Brain microvascular endothelial cell (primary cell): ENCODE results near the gene ITPK1.

ENCODE experiments used
- DNase-seq: peaks from one replicate; pipeline ENCODE4 v3.0.0-alpha.2; 2020
- H3K27ac ChIP-seq: fragments of 250-450 bp; sonication (Bioruptor Pico); 2 replicates; pipeline ENCODE4 v1.5.1; 2020; ENCODE audit warnings: mild to moderate bottlenecking, moderate library complexity
- H3K27me3 ChIP-seq: fragments of 250-450 bp; sonication (Bioruptor Pico); replicated peaks from 2 replicates; pipeline ENCODE4 v1.5.1; 2020; ENCODE audit warnings: mild to moderate bottlenecking
- H3K36me3 ChIP-seq: fragments of 250-450 bp; sonication (Bioruptor Pico); replicated peaks from 2 replicates; pipeline ENCODE4 v1.5.1; 2020; ENCODE audit warnings: mild to moderate bottlenecking
- H3K4me3 ChIP-seq: 2 replicates; pipeline ENCODE4 v1.5.1; 2011; ENCODE audit warnings: low read depth, mild to moderate bottlenecking, control low read depth, low read length, moderate library complexity
- CTCF ChIP-seq: IDR thresholded peaks from 2 replicates; pipeline ENCODE4 v1.5.1; 2011; ENCODE audit warnings: low read depth, mild to moderate bottlenecking, moderate library complexity, low read length, control low read depth, inconsistent platforms; ENCODE audit errors: missing control alignments
- in situ Hi-C: cut with HindIII; loops from 2 replicates; pipeline ENCODE4 v1.10.0; 2017; ENCODE audit warnings: low sequenced_read_pairs, low pct_ligation_motif_present

Gene ITPK1

GRCh38 chr14:92898566-92899131 is 217.1 kb downstream of the ITPK1 start:
- no peak for TF ChIP-seq CTCF
- Histone ChIP-seq H3K27me3 (no peaks in the 10 kb centered on the region), H3K4me3 (no peak overlapping the region), H3K36me3 (no peaks in the 10 kb centered on the region), H3K27ac (no peak overlapping the region)
- in situ Hi-C loops = no loop called here
- no peak for DNase-seq

DNA sequence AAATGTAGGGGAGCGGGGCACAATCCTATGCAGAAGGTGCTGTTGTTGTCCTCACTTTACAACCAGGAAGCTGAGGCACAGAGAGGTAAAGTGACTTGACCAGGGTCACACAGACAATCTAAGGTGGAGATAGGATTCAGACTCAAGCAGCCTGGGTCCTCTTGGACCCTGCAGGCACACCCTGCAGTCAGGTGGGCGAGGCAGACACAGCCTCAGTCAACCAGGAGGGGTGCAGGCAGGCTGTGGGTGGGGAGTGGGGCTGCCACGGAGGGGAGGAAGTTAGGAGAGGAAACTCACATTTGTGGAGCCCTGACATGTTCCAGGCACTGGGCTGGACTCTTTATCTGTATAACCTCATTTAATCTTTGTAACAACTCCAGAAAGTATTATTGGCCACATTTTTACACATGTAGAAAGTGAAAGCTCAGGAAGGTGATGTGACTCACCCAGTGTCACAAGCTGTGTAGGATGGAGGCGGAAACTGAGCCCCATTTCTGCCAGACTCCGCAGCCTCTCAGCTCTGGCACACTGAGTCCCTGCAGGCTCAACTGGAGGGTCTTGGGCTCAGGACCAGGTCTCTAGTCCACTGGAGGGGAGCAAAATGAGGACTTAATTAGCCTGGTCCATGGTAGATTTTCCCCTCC is 217.7 kb downstream of the ITPK1 start:
- TF ChIP-seq CTCF = no peak
- Histone ChIP-seq H3K27ac (no peak overlapping the region), H3K36me3 (no peaks in the 10 kb centered on the region), H3K27me3 (no peaks in the 10 kb centered on the region), H3K4me3 (no peak overlapping the region)
- DNase-seq = no peak
- in situ Hi-C loops = no loop called here

- in situ Hi-C loops = no loop called here
- H3K27ac ChIP-seq = no peak overlapping the region
- no peak for DNase-seq
- H3K27me3 ChIP-seq = no peaks in the 10 kb centered on the region
- no peak overlapping the region for H3K4me3 ChIP-seq
- TF ChIP-seq CTCF = no peak
- no peaks in the 10 kb centered on the region for H3K36me3 ChIP-seq
Measured at GRCh38 chr14:92895352-92895878, 220.3 kb downstream of the ITPK1 start.

DNA sequence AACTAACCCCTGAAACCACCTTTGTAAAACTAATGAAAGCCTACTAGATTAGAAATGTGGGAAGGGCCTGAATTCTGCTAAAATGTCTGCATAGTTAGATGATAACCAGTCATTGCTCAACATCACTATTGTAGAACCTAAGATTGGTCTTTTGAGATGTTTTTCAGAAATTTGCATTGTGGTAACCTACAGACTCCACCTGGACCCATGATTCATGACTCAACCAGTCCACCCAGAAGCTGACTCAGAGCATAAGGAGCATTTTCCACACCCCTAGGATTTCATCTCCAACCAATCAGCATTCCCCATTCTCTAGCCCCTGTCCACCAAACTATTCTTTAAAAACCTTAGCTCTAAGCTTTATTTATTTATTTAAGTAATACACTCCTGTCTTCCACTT is 223.1 kb downstream of the ITPK1 start:
- no peak overlapping the region for H3K27ac ChIP-seq
- H3K4me3 ChIP-seq = no peak overlapping the region
- no peak for DNase-seq
- no peak for TF ChIP-seq CTCF
- H3K27me3 ChIP-seq = no peaks in the 10 kb centered on the region
- in situ Hi-C loops = no loop called here
- no peaks in the 10 kb centered on the region for H3K36me3 ChIP-seq

- in situ Hi-C loops = no loop called here
- Histone ChIP-seq H3K27me3 (peaks cover 2% of the 10 kb centered on the region), H3K27ac (no peak overlapping the region), H3K36me3 (no peaks in the 10 kb centered on the region), H3K4me3 (no peak overlapping the region)
- no peak for DNase-seq
- no peak for TF ChIP-seq CTCF
Measured at GRCh38 chr14:92890830-92891588, 224.7 kb downstream of the ITPK1 start.
